Neural progenitor cell (in vitro differentiated cells): Measurements from ENCODE around the gene PADI1. TPM values are rescaled to one million over a fixed set of nuclear protein-coding genes. Genes with fewer than 3 reads are reported as not detected.

ENCODE experiments used
- DNase-seq: peaks from one replicate; pipeline ENCODE4 v3.0.0-alpha.2; 2016; ENCODE audit warnings: low spot score
- H2AFZ ChIP-seq: fragments of 200-600 bp; sonication (generic); replicated peaks from 2 replicates; pipeline ENCODE4 v1.6.1; 2016; ENCODE audit warnings: antibody characterized with exemption
- H3F3A ChIP-seq: fragments of 200-600 bp; sonication (generic); 2 replicates; pipeline ENCODE4 v1.6.1; 2016; ENCODE audit warnings: antibody characterized with exemption, low read depth
- H3K27ac ChIP-seq: fragments of 200-600 bp; sonication (generic); 2 replicates; pipeline ENCODE4 v1.5.1; 2016; ENCODE audit warnings: mild to moderate bottlenecking
- H3K27me3 ChIP-seq: fragments of 200-600 bp; sonication (generic); 2 replicates; pipeline ENCODE4 v1.6.1; 2016; ENCODE audit warnings: mild to moderate bottlenecking, moderate library complexity
- H3K36me3 ChIP-seq: fragments of 200-600 bp; sonication (generic); 2 replicates; pipeline ENCODE4 v1.5.1; 2016
- H3K4me1 ChIP-seq: fragments of 200-600 bp; sonication (generic); 2 replicates; pipeline ENCODE4 v1.6.1; 2016; ENCODE audit warnings: mixed run types
- H3K4me2 ChIP-seq: fragments of 200-600 bp; sonication (generic); 2 replicates; pipeline ENCODE4 v1.6.1; 2016
- H3K4me3 ChIP-seq: fragments of 200-600 bp; sonication (generic); 2 replicates; pipeline ENCODE4 v1.5.1; 2016
- H3K79me2 ChIP-seq: fragments of 200-600 bp; sonication (generic); 2 replicates; pipeline ENCODE4 v1.6.1; 2016; ENCODE audit warnings: low read depth
- H3K9ac ChIP-seq: fragments of 200-600 bp; sonication (generic); 2 replicates; pipeline ENCODE4 v1.6.1; 2016
- H3K9me3 ChIP-seq: fragments of 200-600 bp; sonication (generic); 2 replicates; pipeline ENCODE4 v1.5.1; 2016; ENCODE audit warnings: low read depth
- H4K20me1 ChIP-seq: fragments of 200-600 bp; sonication (generic); 2 replicates; pipeline ENCODE4 v1.6.1; 2016; ENCODE audit warnings: low read depth
- H3K27ac Mint-ChIP-seq: 3 replicates; pipeline ENCODE4 v1.8.0; 2021; ENCODE audit warnings: mixed read lengths
- H3K27me3 Mint-ChIP-seq: 2 replicates; pipeline ENCODE4 v1.8.0; 2022; ENCODE audit warnings: low read depth, mild to moderate bottlenecking, inconsistent platforms, moderate library complexity, mixed read lengths; ENCODE audit not compliant: insufficient read depth
- H3K36me3 Mint-ChIP-seq: 3 replicates; pipeline ENCODE4 v1.8.0; 2021; ENCODE audit warnings: mixed read lengths
- H3K4me1 Mint-ChIP-seq: 3 replicates; pipeline ENCODE4 v1.8.0; 2021; ENCODE audit warnings: mixed read lengths
- H3K4me3 Mint-ChIP-seq: 3 replicates; pipeline ENCODE4 v1.8.0; 2021; ENCODE audit warnings: mild to moderate bottlenecking, moderate library complexity, mixed read lengths
- H3K9me3 Mint-ChIP-seq: 3 replicates; pipeline ENCODE4 v1.8.0; 2020; ENCODE audit warnings: mixed read lengths
- EZH2 ChIP-seq: fragments of 200-600 bp; sonication (generic); IDR thresholded peaks from 2 replicates; pipeline ENCODE4 v1.6.1; 2017; ENCODE audit warnings: antibody characterized with exemption, mild to moderate bottlenecking, moderate library complexity
- EZH2phosphoT487 ChIP-seq: fragments of 200-600 bp; sonication (generic); IDR thresholded peaks from 2 replicates; pipeline ENCODE4 v1.6.1; 2017; ENCODE audit warnings: antibody characterized with exemption
- total RNA-seq: library from RNA; depleted of rRNA; stranded (reverse); fragments of >200 nt; gene quantifications from 2 replicates; pipeline ENCODE4 v1.2.3, GENCODE V29; 2015; ENCODE audit warnings: low replicate concordance
- TF ChIP-seq, protein P1 (sequence below): fragments of 200-600 bp; sonication (generic); IDR thresholded peaks from 2 replicates; pipeline ENCODE4 v1.5.1; 2017; ENCODE audit warnings: antibody characterized with exemption, mild to moderate bottlenecking

PADI1 gene
- total RNA-seq, 1 donor from 2014 or later = 0.09 TPM

DNA sequence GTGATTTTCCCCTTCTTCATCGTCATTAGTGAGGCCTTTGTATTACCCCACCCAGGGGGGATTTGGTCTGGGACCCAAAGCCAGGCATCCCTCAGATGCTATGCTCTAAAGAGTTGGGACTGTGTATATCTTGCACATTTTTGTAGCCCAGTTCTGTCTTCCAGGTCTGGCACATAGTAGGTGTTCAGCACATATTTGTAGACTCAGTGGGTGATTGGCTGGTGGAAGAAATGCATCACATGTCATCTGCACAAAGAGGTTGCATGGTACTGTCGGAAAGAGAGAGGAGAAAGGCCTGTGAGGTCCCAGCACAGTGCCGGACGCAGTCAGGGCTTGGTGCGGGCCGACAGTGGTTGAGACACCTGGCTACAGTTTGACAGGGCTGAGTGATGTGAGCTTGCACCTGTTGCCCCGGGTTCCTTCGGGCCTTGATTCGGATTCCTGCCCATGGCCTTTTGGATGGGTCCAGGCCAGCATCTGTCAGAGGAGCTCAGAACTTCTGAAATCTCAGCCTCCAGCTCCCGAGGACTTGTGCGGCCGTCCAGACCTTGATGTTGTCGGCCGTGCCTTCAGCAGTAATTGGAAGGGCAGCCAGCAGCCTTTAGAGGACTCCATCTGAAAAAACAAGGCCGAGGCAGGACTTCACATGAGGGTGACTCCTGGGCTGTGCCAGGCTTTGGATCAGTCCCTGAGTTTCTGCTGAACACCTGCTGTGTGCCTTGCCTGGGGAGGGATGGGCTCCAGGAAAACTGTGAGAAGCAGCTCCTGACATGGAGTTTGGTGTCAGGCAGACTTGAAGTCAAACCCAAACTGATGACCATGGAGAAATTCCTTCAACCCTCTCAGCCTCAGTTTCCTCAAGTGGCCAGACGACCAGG lies 40.9 kb upstream of the PADI1 start:
- Histone ChIP-seq H3K36me3 (no peaks in the 10 kb centered on the region), H3K9me3 (no peaks in the 10 kb centered on the region), H3K79me2 (no peaks in the 10 kb centered on the region), H3K4me2 (no peak overlapping the region), H3K4me1 (peaks cover 3% of the 10 kb centered on the region), H3K27ac (no peak overlapping the region), H3K9ac (no peak overlapping the region), H4K20me1 (no peaks in the 10 kb centered on the region), H3K27me3 (no peaks in the 10 kb centered on the region), H3K4me3 (no peak overlapping the region), H3F3A (no peaks in the 10 kb centered on the region), H2AFZ (no peak overlapping the region)
- no peaks in the 10 kb centered on the region for H3K36me3 Mint-ChIP-seq
- no peak for DNase-seq
- H3K27me3 Mint-ChIP-seq = peaks cover 12% of the 10 kb centered on the region
- TF ChIP-seq, protein P1, sequence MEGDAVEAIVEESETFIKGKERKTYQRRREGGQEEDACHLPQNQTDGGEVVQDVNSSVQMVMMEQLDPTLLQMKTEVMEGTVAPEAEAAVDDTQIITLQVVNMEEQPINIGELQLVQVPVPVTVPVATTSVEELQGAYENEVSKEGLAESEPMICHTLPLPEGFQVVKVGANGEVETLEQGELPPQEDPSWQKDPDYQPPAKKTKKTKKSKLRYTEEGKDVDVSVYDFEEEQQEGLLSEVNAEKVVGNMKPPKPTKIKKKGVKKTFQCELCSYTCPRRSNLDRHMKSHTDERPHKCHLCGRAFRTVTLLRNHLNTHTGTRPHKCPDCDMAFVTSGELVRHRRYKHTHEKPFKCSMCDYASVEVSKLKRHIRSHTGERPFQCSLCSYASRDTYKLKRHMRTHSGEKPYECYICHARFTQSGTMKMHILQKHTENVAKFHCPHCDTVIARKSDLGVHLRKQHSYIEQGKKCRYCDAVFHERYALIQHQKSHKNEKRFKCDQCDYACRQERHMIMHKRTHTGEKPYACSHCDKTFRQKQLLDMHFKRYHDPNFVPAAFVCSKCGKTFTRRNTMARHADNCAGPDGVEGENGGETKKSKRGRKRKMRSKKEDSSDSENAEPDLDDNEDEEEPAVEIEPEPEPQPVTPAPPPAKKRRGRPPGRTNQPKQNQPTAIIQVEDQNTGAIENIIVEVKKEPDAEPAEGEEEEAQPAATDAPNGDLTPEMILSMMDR = no peak
- no peaks in the 10 kb centered on the region for H3K9me3 Mint-ChIP-seq
- H3K27ac Mint-ChIP-seq = no peak overlapping the region
- H3K4me1 Mint-ChIP-seq = peaks cover 8% of the 10 kb centered on the region
- no peak overlapping the region for H3K4me3 Mint-ChIP-seq

- Histone ChIP-seq H3F3A (no peaks in the 10 kb centered on the region), H3K4me2 (no peak overlapping the region), H3K4me1 (peaks cover 3% of the 10 kb centered on the region), H3K9me3 (no peaks in the 10 kb centered on the region), H3K27me3 (no peaks in the 10 kb centered on the region), H4K20me1 (no peaks in the 10 kb centered on the region), H2AFZ (no peak overlapping the region), H3K36me3 (no peaks in the 10 kb centered on the region), H3K79me2 (no peaks in the 10 kb centered on the region), H3K9ac (no peak overlapping the region), H3K27ac (no peak overlapping the region), H3K4me3 (no peak overlapping the region)
- no peak for DNase-seq
- TF ChIP-seq EZH2 (no peak), EZH2phosphoT487 (no peak)
- TF ChIP-seq, protein P1 = no peak
- H3K4me1 Mint-ChIP-seq = peaks cover 8% of the 10 kb centered on the region
- peaks cover 13% of the 10 kb centered on the region for H3K27me3 Mint-ChIP-seq
- no peak overlapping the region for H3K27ac Mint-ChIP-seq
- no peak overlapping the region for H3K4me3 Mint-ChIP-seq
- H3K9me3 Mint-ChIP-seq = no peaks in the 10 kb centered on the region
- no peaks in the 10 kb centered on the region for H3K36me3 Mint-ChIP-seq
Observed at GRCh38 chr1:17165823-17166222, 39.1 kb upstream of the PADI1 start.

DNA sequence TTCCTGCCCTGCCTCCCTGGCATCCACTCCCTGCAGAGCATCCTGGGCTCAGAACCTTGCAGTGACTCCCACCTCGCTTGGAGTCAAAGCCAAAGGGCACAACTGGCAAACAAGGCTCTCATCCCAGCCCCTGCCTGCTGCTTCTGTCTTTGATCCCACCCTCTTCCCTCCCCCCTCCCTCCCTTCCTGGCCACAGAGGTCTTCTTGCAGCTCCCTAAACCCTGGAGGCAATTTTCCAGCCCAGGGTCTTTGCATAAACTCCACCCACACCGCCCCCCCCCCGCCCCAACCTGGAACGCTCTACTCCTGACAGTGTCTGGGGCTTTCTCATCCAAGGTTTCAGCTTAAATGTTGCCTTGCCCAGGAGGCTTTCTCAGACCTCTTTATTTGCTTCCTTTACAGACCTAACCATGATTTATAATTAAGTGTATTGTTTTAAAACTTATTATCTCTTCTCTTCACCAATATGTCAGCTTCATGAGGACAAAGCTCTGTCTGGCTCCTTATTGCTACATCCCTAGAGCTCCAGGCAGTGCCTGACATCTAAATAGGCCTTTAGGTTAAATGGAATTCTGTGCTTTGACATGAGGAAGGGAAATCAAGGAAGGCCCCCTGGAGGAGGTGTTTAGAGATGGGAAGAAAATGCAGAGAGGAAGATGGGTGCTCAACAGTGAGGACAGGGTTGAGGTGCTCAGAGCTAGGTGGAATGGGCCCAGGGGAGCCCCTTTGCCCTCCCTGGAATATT lies 37.7 kb upstream of the PADI1 start:
- Histone ChIP-seq H3K27ac (no peak overlapping the region), H3K36me3 (no peaks in the 10 kb centered on the region), H3K9ac (no peak overlapping the region), H3K79me2 (no peaks in the 10 kb centered on the region), H4K20me1 (no peaks in the 10 kb centered on the region), H2AFZ (no peak overlapping the region), H3K4me3 (no peak overlapping the region), H3K4me2 (no peak overlapping the region), H3K27me3 (no peaks in the 10 kb centered on the region), H3F3A (no peaks in the 10 kb centered on the region), H3K9me3 (no peaks in the 10 kb centered on the region), H3K4me1 (peaks cover 3% of the 10 kb centered on the region)
- Mint-ChIP-seq H3K4me3 (no peak overlapping the region), H3K9me3 (no peaks in the 10 kb centered on the region), H3K27ac (no peak overlapping the region), H3K27me3 (peaks cover 12% of the 10 kb centered on the region), H3K4me1 (peaks cover 8% of the 10 kb centered on the region), H3K36me3 (no peaks in the 10 kb centered on the region)
- TF ChIP-seq, protein P1 = no peak
- TF ChIP-seq EZH2 = no peak
- TF ChIP-seq EZH2phosphoT487 = no peak
- no peak for DNase-seq
